ENCODE data around the gene NR3C2. TPM values are rescaled to one million over a fixed set of nuclear protein-coding genes. Genes with fewer than 3 reads are reported as not detected.

Gene NR3C2
- total RNA-seq, 1 experiment from 2014 or later = 1.6 TPM

GRCh38 chr4:148238811-148239493 lies 203.3 kb downstream of the NR3C2 start:
- CTCF ChIA-PET = no interaction called here
- H3K27ac ChIP-seq (ENCODE audit: low read depth, low read length, poor library complexity, severe bottlenecking) = no peak overlapping the region
- POLR2A ChIA-PET (ENCODE audit: low non-redundant PET) = no interaction called here

GRCh38 chr4:148238086-148238485 lies 204.1 kb downstream of the NR3C2 start:
- no peaks in the 10 kb centered on the region for H3K4me1 ChIP-seq (ENCODE audit: insufficient read depth, low read length, poor library complexity, severe bottlenecking)
- no peak for DNase-seq (ENCODE audit: low spot score)
- intact Hi-C loops (cut with micrococcal nuclease; ENCODE audit: unreplicated experiment) = no loop called here
- H3K36me3 ChIP-seq (ENCODE audit: insufficient read depth, low read length, poor library complexity, severe bottlenecking) = no peaks in the 10 kb centered on the region
- no peaks in the 10 kb centered on the region for H3K27me3 ChIP-seq (replicated peaks; ENCODE audit: insufficient read depth, low read depth, low read length, poor library complexity)
- H3K9me3 ChIP-seq (ENCODE audit: low read depth, low read length, poor library complexity, severe bottlenecking) = no peaks in the 10 kb centered on the region
- CTCF ChIA-PET = no interaction called here
- TF ChIP-seq EZH2 (IDR thresholded peaks at IDR 0.05; ENCODE audit: borderline replicate concordance, low read depth, low read length, poor library complexity, severe bottlenecking) = no peak
- no peak for TF ChIP-seq CTCF (conservative IDR thresholded peaks at IDR 0.05; ENCODE audit: low read depth, low read length)
- no peak overlapping the region for H3K4me3 ChIP-seq (ENCODE audit: low read depth, low read length, poor library complexity, severe bottlenecking)
- BruUV-seq (replicated peaks) = no TSS peak
- POLR2A ChIA-PET (ENCODE audit: low non-redundant PET) = no interaction called here
- no peak overlapping the region for H3K27ac ChIP-seq (ENCODE audit: low read depth, low read length, poor library complexity, severe bottlenecking)

More at GRCh38 chr4:148238811-148239493, 203.3 kb downstream of the NR3C2 start:
- no peak for TF ChIP-seq CTCF (conservative IDR thresholded peaks at IDR 0.05; ENCODE audit: low read depth, low read length)
- TF ChIP-seq EZH2 (IDR thresholded peaks at IDR 0.05; ENCODE audit: borderline replicate concordance, low read depth, low read length, poor library complexity, severe bottlenecking) = no peak
- Histone ChIP-seq H3K36me3 (ENCODE audit: insufficient read depth, low read length, poor library complexity, severe bottlenecking) (no peaks in the 10 kb centered on the region), H3K4me3 (ENCODE audit: low read depth, low read length, poor library complexity, severe bottlenecking) (no peak overlapping the region), H3K27me3 (replicated peaks; ENCODE audit: insufficient read depth, low read depth, low read length, poor library complexity) (no peaks in the 10 kb centered on the region), H3K9me3 (ENCODE audit: low read depth, low read length, poor library complexity, severe bottlenecking) (no peaks in the 10 kb centered on the region), H3K4me1 (ENCODE audit: insufficient read depth, low read length, poor library complexity, severe bottlenecking) (no peaks in the 10 kb centered on the region)
- no TSS peak for BruUV-seq (replicated peaks)
- no peak for DNase-seq (ENCODE audit: low spot score)
- intact Hi-C loops (cut with micrococcal nuclease; ENCODE audit: unreplicated experiment) = no loop called here

- intact Hi-C loops (cut with micrococcal nuclease; ENCODE audit: unreplicated experiment) = no loop called here
- Histone ChIP-seq H3K9me3 (ENCODE audit: low read depth, low read length, poor library complexity, severe bottlenecking) (no peaks in the 10 kb centered on the region), H3K4me1 (ENCODE audit: insufficient read depth, low read length, poor library complexity, severe bottlenecking) (no peaks in the 10 kb centered on the region), H3K36me3 (ENCODE audit: insufficient read depth, low read length, poor library complexity, severe bottlenecking) (no peaks in the 10 kb centered on the region), H3K27me3 (replicated peaks; ENCODE audit: insufficient read depth, low read depth, low read length, poor library complexity) (no peaks in the 10 kb centered on the region), H3K4me3 (ENCODE audit: low read depth, low read length, poor library complexity, severe bottlenecking) (no peak overlapping the region), H3K27ac (ENCODE audit: low read depth, low read length, poor library complexity, severe bottlenecking) (no peak overlapping the region)
- no TSS peak for BruUV-seq (replicated peaks)
- DNase-seq (ENCODE audit: low spot score) = no peak
- CTCF ChIA-PET = no interaction called here
- POLR2A ChIA-PET (ENCODE audit: low non-redundant PET) = no interaction called here
- TF ChIP-seq CTCF (conservative IDR thresholded peaks at IDR 0.05; ENCODE audit: low read depth, low read length) = no peak
- TF ChIP-seq EZH2 (IDR thresholded peaks at IDR 0.05; ENCODE audit: borderline replicate concordance, low read depth, low read length, poor library complexity, severe bottlenecking) = no peak
Observed at GRCh38 chr4:148235809-148236208, 206.4 kb downstream of the NR3C2 start.

Data from A673 (cell line).